IPS-11a (cell line): ENCODE data around the gene CYB5RL.
"Not testable (repeated sequence)": the region's sequence is repeated elsewhere in the genome, so short reads cannot be mapped to it uniquely, and the experiment has no call there.

Experiments
- H3K4me3 ChIP-seq: one replicate; pipeline ENCODE4 v1.5.1; 2013; ENCODE audit warnings: low read depth, low read length, control low read depth

Gene CYB5RL

GRCh38 chr1:54199765-54200518, at the start of gene CYB5RL, which contains the start of gene MRPL37:
TSS of gene CYB5RL (minus strand) at chr1:54200030. CDS start at chr1:54195616, 4,414 bp downstream.
TSS of gene MRPL37 (plus strand) at chr1:54200167. CDS start at chr1:54200244, 77 bp downstream.
- H3K4me3 ChIP-seq = peak within 1 kb of the TSS; percentile 93

GRCh38 chr1:54248966-54249365, 49.1 kb upstream of the CYB5RL start:
- H3K4me3 ChIP-seq = no peak overlapping the region

- H3K4me3 ChIP-seq = no peak overlapping the region
Observed at GRCh38 chr1:54247863-54248515, 48.2 kb upstream of the CYB5RL start.

GRCh38 chr1:54246116-54246721, 46.4 kb upstream of the CYB5RL start:
- H3K4me3 ChIP-seq = no peak overlapping the region

- H3K4me3 ChIP-seq = no peak overlapping the region
Observed at GRCh38 chr1:54245501-54245900, 45.7 kb upstream of the CYB5RL start.

GRCh38 chr1:54244655-54245054, 44.8 kb upstream of the CYB5RL start:
- no peak overlapping the region for H3K4me3 ChIP-seq

- no peak overlapping the region for H3K4me3 ChIP-seq
Observed at GRCh38 chr1:54243022-54243421, 43.2 kb upstream of the CYB5RL start.

- H3K4me3 ChIP-seq = no peak overlapping the region
Observed at GRCh38 chr1:54241364-54241763, 41.5 kb upstream of the CYB5RL start.

- no peak overlapping the region for H3K4me3 ChIP-seq
Observed at GRCh38 chr1:54240741-54241335, 41.0 kb upstream of the CYB5RL start.

- H3K4me3 ChIP-seq = no peak overlapping the region
Observed at GRCh38 chr1:54239631-54240031, 39.8 kb upstream of the CYB5RL start.

- H3K4me3 ChIP-seq = no peak overlapping the region
Observed at GRCh38 chr1:54239035-54239383, 39.2 kb upstream of the CYB5RL start.

GRCh38 chr1:54238353-54239034, 38.7 kb upstream of the CYB5RL start:
- H3K4me3 ChIP-seq = no peak overlapping the region

GRCh38 chr1:54237586-54237985, 37.8 kb upstream of the CYB5RL start:
- no peak overlapping the region for H3K4me3 ChIP-seq

GRCh38 chr1:54234284-54234683, 34.5 kb upstream of the CYB5RL start:
- no peak overlapping the region for H3K4me3 ChIP-seq

GRCh38 chr1:54233196-54233595, 33.4 kb upstream of the CYB5RL start:
- not testable (repeated sequence) for H3K4me3 ChIP-seq

GRCh38 chr1:54230507-54231339, 30.9 kb upstream of the CYB5RL start:
- no peak overlapping the region for H3K4me3 ChIP-seq

GRCh38 chr1:54229281-54229891, 29.6 kb upstream of the CYB5RL start:
- H3K4me3 ChIP-seq = no peak overlapping the region

- H3K4me3 ChIP-seq = no peak overlapping the region
Observed at GRCh38 chr1:54228638-54229079, 28.8 kb upstream of the CYB5RL start.

GRCh38 chr1:54227891-54228310, 28.1 kb upstream of the CYB5RL start:
- no peak overlapping the region for H3K4me3 ChIP-seq
